Mesothelial cell of epicardium (in vitro differentiated cells): ENCODE data around the gene STX8. TPM values are rescaled to one million over a fixed set of nuclear protein-coding genes. Genes with fewer than 3 reads are reported as not detected.
"Not testable (repeated sequence)": the region's sequence is repeated elsewhere in the genome, so short reads cannot be mapped to it uniquely, and the experiment has no call there.

Experiments used
- DNase-seq, 2 experiments: peaks; one replicate each; pipeline ENCODE4 v3.0.0; 2021; ENCODE audit warnings: low spot score in 2 of 2; ENCODE audit not compliant: unreplicated experiment in 2 of 2
- H3K27ac Mint-ChIP-seq: 2 replicates; pipeline ENCODE4 v1.8.0; 2021; ENCODE audit warnings: mixed read lengths
- H3K27me3 Mint-ChIP-seq: 2 replicates; pipeline ENCODE4 v1.8.0; 2021; ENCODE audit warnings: low read depth, mixed read lengths
- H3K36me3 Mint-ChIP-seq: 2 replicates; pipeline ENCODE4 v1.8.0; 2021; ENCODE audit warnings: mixed read lengths
- H3K4me1 Mint-ChIP-seq: 2 replicates; pipeline ENCODE4 v1.8.0; 2021; ENCODE audit warnings: mixed read lengths
- H3K4me3 Mint-ChIP-seq: 2 replicates; pipeline ENCODE4 v1.8.0; 2021; ENCODE audit warnings: mild to moderate bottlenecking, moderate library complexity, mixed read lengths
- H3K9me3 Mint-ChIP-seq: 2 replicates; pipeline ENCODE4 v1.8.0; 2021; ENCODE audit warnings: mixed read lengths
- total RNA-seq: library from RNA; stranded (reverse); gene quantifications from 3 replicates; pipeline ENCODE4 v1.2.1, GENCODE V29; 2021
- TF ChIP-seq, protein P1 (sequence below): fragments of 200-600 bp; sonication (generic); IDR thresholded peaks from one replicate; pipeline ENCODE4 v1.5.0; 2021; ENCODE audit warnings: antibody characterized with exemption; ENCODE audit not compliant: unreplicated experiment

The STX8 gene
- total RNA-seq, 1 donor from 2014 or later = 53.3 TPM

DNA sequence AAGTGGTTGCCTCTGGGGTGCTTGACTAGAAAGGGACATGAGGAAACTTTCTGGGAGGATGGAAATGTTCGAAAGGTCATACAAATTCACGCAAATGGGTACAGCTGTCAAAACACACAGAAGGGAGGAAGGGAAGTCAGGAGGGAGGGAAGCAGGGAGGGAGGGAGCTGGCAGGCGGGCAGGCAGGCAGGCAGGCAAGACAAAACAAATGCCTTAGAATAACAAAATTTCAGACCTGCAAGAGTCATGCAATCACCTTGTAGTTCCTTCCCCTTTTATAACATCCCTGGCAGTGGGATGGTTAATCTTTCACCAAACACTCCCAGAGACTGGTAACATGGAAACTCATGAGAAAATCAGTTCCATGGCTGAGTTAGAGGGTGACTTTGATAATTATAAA, 189.2 kb downstream of the STX8 start:
- no peak for DNase-seq
- H3K27ac Mint-ChIP-seq = no peak overlapping the region
- peaks cover 7% of the 10 kb centered on the region for H3K4me1 Mint-ChIP-seq
- no peak overlapping the region for H3K4me3 Mint-ChIP-seq
- H3K27me3 Mint-ChIP-seq = no peaks in the 10 kb centered on the region
- TF ChIP-seq, protein P1, sequence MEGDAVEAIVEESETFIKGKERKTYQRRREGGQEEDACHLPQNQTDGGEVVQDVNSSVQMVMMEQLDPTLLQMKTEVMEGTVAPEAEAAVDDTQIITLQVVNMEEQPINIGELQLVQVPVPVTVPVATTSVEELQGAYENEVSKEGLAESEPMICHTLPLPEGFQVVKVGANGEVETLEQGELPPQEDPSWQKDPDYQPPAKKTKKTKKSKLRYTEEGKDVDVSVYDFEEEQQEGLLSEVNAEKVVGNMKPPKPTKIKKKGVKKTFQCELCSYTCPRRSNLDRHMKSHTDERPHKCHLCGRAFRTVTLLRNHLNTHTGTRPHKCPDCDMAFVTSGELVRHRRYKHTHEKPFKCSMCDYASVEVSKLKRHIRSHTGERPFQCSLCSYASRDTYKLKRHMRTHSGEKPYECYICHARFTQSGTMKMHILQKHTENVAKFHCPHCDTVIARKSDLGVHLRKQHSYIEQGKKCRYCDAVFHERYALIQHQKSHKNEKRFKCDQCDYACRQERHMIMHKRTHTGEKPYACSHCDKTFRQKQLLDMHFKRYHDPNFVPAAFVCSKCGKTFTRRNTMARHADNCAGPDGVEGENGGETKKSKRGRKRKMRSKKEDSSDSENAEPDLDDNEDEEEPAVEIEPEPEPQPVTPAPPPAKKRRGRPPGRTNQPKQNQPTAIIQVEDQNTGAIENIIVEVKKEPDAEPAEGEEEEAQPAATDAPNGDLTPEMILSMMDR = no peak
- H3K36me3 Mint-ChIP-seq = peaks cover 1% of the 10 kb centered on the region
- H3K9me3 Mint-ChIP-seq = peaks cover 1% of the 10 kb centered on the region

DNA sequence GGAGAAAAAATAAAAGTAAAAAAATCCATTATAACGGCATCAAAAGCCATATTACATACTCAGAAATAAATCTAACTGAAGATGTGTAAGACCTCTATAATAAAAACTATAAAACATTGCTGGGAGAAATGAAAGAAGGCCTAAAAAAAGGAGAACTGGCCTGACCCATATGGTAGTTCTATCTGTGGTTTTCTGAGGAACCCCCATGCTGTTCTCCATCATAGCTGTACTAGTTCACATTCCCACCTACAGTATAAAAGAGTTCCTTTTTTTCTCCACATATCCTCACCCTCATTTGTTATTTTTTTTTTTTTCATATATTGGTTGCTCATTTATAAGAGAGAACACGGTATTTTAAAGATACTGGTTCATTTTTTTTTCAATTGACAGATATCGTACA, 191.8 kb downstream of the STX8 start:
- TF ChIP-seq, protein P1 = no peak
- Mint-ChIP-seq H3K4me3 (no peak overlapping the region), H3K36me3 (no peaks in the 10 kb centered on the region), H3K27me3 (no peaks in the 10 kb centered on the region), H3K9me3 (no peaks in the 10 kb centered on the region), H3K27ac (no peak overlapping the region), H3K4me1 (peaks cover 2% of the 10 kb centered on the region)
- DNase-seq = no peak

DNA sequence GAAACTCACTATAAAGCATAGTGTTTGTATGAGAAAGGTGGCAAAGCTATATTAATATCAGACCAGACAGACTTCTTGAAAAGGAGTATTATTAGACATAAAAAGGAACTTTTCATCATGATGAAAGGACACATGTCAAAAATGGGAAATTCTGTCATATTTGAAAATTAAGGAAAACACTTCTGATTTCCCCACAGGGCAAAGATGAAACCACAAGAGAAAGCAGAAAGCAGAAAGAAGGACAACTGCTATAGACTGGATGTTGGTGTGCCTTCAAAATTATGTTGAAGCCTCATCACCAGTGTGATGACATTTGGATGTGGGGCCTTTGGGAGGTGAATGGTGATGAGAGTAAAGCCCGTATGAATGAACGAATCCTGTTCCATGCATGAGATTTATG, 193.0 kb downstream of the STX8 start:
- H3K4me3 Mint-ChIP-seq = no peak overlapping the region
- H3K9me3 Mint-ChIP-seq = peaks cover 9% of the 10 kb centered on the region
- H3K27me3 Mint-ChIP-seq = no peaks in the 10 kb centered on the region
- no peaks in the 10 kb centered on the region for H3K4me1 Mint-ChIP-seq
- peaks cover 10% of the 10 kb centered on the region for H3K36me3 Mint-ChIP-seq
- TF ChIP-seq, protein P1 = no peak
- no peak overlapping the region for H3K27ac Mint-ChIP-seq
- DNase-seq = no peak

DNA sequence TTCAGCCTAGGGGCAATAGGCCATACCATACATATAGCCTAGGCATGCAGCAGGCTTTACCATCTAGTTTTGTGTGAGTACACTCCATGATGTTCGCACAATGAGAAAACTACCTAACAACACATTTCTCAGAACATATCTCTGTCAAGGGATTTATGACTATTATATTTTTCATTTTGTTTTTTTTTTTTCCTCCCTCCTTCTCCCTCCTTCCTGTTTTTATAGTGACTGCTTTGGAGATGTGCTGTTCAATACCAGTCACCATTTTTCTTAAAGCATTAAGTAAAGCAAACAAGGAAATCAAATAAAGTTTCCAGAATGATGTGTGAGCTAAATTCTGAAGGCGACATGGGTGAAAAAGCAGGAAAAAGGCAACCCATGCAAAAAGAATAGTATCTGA, 194.6 kb downstream of the STX8 start:
- Mint-ChIP-seq H3K4me1 (no peaks in the 10 kb centered on the region), H3K27me3 (no peaks in the 10 kb centered on the region), H3K27ac (no peak overlapping the region), H3K4me3 (no peak overlapping the region), H3K9me3 (peaks cover 10% of the 10 kb centered on the region), H3K36me3 (peaks cover 19% of the 10 kb centered on the region)
- DNase-seq = no peak
- TF ChIP-seq, protein P1 = no peak

DNA sequence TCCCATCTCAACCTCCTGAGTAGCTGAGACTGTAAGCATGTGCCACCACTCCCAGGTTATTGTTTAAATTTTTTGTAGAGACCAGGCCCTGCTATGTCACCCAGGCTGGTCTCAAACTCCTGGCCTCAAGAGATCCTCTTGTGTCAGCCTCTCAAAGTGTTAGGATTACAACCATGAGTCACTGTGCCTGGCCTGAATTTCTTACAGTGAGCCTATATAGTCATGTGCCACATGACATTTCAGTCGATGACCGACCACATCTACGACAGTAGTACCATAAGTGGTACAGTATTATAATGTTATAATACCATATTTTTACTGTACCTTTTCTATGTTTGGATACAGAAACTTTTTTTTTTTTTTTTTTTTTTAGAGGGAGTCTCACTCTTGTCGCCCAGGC, 195.3 kb downstream of the STX8 start:
- H3K9me3 Mint-ChIP-seq = peaks cover 14% of the 10 kb centered on the region
- no peaks in the 10 kb centered on the region for H3K4me1 Mint-ChIP-seq
- TF ChIP-seq, protein P1 = no peak
- no peaks in the 10 kb centered on the region for H3K27me3 Mint-ChIP-seq
- no peak for DNase-seq
- H3K36me3 Mint-ChIP-seq = peaks cover 24% of the 10 kb centered on the region
- no peak overlapping the region for H3K4me3 Mint-ChIP-seq
- no peak overlapping the region for H3K27ac Mint-ChIP-seq

DNA sequence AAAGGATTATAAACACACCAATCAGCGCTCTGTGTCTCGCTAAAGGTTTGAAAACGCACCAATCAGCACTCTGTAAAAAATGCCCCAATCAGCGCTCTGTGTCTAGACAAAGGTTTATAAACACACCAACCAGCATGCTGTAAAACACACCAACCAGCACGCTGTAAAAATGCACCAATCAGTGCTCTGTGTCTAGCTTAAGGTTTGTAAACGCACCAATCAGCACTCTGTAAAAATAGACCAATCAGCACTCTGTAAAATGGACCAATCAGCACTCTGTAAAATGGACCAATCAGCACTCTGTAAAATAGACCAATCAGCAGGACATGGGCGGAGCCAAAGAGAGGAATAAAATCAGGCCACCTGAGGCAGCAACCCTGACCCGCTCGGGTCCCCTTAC, 199.4 kb downstream of the STX8 start:
- Mint-ChIP-seq H3K36me3 (peaks cover 24% of the 10 kb centered on the region), H3K9me3 (peaks cover 14% of the 10 kb centered on the region)
- not testable (repeated sequence) for H3K4me1 Mint-ChIP-seq, H3K4me3 Mint-ChIP-seq, H3K27me3 Mint-ChIP-seq, H3K27ac Mint-ChIP-seq, DNase-seq
